ENCODE measurements around the gene RNGTT.
"Not testable (repeated sequence)": the region's sequence is repeated elsewhere in the genome, so short reads cannot be mapped to it uniquely, and the experiment has no call there.

Gene RNGTT

GRCh38 chr6:88864359-88865054 lies 98.9 kb downstream of the RNGTT start:
- DNase-seq (ENCODE audit: low read depth) = no peak

GRCh38 chr6:88860310-88860709 lies 103.1 kb downstream of the RNGTT start:
- no peak for DNase-seq (ENCODE audit: low read depth)

GRCh38 chr6:88858455-88858854 lies 105.0 kb downstream of the RNGTT start:
- no peak for DNase-seq (ENCODE audit: low read depth)

DNA sequence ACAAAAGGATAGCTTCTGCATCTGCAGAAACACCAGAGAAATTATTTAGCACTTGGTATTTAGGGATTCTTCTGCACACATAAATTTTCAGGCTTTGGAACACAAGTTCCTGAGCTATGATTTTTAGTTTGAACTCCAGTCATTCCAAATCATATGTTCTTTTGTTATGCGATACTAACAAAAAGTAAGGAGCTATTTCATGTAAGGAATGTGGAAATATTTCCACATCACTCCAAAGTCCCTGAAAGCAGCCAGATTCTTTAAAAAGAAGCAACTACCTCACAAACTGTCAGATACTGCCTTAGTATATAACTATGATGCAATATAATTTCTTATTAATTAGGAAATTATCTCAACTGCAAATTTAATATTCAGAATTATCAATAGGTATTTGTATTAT lies 106.9 kb downstream of the RNGTT start:
- no peak for DNase-seq (ENCODE audit: low read depth)

DNA sequence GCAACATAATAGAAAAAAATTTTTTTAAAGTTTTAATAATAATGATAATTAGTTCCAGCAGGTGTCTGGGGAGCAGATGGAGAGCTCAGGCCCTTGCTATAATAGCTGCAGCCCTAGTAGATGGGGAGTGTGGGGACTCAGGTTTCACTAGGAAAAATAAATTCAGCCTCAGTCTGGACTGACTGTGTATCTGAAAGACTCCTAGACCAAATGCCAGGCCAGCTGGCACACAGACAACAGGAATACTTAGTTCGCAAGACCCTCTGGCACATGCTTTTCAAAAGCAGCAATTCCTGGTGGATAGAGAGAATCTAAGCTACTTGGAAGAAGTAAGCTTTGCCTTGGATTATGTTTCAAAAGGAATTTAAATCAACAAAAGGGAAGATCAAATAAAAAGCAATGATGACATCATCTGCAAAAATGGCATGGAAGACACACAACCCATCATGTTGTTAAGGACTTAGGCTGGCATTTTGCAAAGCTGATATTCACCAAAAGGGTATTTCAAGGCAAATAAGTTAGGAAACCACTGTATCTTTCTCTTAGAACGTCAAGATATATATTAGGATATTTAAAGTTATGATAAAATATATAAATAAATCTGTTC lies 107.8 kb downstream of the RNGTT start:
- no peak for DNase-seq (ENCODE audit: low read depth)

- DNase-seq (ENCODE audit: low read depth) = no peak
Observed at GRCh38 chr6:88852775-88853174, 110.6 kb downstream of the RNGTT start.

DNA sequence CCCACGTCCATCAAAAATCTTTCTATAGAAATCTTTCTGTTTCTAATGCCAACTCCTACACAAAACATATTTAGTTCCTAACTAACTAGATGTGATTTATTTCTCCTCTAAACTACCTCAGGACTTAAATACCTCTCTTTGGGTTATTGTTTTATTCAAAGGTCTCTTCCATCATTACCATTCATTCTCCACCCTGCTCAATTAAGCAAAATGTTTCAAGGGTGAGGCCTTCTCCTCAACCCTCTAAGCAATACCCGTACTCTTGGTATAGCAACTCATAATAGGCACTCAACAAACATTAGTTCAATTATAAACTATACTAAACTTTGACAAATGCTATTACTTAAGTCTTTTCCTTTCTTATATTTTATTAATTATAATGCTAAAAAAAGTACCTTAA lies 111.4 kb downstream of the RNGTT start:
- no peak for DNase-seq (ENCODE audit: low read depth)

DNA sequence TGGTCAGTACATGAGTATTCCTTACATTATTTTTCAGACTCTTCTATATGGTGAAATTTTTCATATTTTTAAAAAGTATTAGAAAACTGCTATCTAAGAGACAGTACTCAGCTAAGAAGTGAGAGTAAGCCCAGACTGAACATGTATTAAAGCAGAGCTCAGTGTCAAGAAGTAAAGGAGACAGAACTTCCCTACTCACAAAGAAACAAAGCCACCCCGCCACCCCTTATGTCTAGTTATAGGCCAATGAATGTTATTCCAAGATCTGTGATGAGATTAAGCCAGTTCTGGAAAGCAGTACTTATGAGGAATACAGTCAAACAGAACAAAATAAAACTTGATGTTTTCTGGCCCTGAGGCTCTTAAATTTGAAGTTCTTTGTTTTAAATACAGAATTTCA lies 114.5 kb downstream of the RNGTT start:
- DNase-seq (ENCODE audit: low read depth) = no peak

DNA sequence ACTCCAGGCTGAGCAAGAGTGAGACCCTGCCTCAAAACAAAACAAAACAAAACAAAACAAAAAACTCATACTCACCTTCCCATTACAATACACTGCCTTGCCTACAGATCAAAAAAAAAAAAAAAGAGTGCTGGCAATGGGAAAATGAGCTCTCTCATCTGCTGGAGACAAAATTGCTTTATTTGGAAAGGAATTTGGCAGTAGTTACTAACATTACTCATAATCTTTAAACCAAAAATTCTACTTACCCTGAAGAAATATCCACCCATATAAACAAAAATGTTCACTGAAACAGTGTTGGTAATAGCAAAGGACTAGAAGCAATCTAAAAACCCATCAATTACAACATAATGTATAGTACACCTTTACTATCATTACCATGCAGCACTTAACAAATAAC lies 120.4 kb downstream of the RNGTT start:
- peak; percentile 40 for DNase-seq (ENCODE audit: low read depth)

- no peak for DNase-seq (ENCODE audit: low read depth)
Observed at GRCh38 chr6:88842320-88842719, 121.1 kb downstream of the RNGTT start.

DNA sequence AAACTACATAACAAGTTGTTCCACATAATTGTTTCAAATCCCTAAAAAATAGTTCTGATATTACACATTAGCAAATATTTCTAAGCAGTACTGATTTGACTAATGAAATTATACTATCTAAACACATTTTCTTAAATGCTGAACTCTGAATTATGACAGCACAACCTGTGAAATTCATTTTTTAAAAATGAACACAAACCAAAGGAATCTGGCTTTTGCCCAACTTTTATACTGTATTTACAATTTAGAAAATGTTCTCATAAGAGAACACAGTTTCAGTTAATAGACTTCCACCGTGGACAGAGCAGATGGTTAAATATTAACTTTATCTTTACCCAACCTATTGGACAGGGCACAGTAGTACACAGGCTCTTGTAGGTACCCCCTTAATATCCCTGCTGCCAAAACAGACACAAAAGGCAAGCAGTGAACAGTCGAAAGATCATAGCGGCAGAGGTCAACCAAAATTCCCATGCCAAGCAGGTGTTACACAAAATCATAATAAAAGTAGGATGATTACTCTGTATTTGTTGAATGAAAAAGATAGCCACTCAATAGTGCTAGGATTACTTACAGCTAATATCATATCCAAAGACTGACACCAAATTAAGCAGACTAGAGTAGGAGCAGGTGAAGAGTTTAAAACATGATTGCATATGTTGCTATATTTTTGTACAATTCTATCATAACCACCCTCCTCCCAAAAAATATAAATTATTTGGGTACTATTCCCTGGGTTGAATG lies 122.5 kb downstream of the RNGTT start:
- no peak for DNase-seq (ENCODE audit: low read depth)

- DNase-seq (ENCODE audit: low read depth) = no peak
Observed at GRCh38 chr6:88840289-88840688, 123.1 kb downstream of the RNGTT start.

GRCh38 chr6:88839280-88839679 lies 124.1 kb downstream of the RNGTT start:
- no peak for DNase-seq (ENCODE audit: low read depth)

GRCh38 chr6:88835210-88835609 lies 128.2 kb downstream of the RNGTT start:
- DNase-seq (ENCODE audit: low read depth) = no peak

DNA sequence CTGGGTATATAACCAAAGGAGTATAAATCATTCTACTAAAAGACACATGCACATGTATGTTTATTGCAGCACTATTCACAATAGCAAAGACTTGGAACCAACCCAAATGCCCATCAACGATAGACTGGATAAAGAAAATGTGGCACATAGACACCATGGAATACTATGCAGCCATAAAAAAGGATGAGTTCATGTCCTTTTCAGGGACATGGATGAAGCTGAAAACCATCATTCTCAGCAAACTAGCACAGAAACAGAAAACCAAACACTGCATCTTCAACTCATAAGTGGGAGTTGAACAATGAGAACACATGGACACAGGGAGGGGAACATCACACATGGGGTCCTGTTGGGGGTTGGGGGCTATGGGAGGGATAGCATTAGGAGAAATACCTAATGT lies 130.3 kb downstream of the RNGTT start:
- DNase-seq (ENCODE audit: low read depth) = not testable (repeated sequence)

- DNase-seq (ENCODE audit: low read depth) = not testable (repeated sequence)
Observed at GRCh38 chr6:88827599-88827998, 135.8 kb downstream of the RNGTT start.

DNA sequence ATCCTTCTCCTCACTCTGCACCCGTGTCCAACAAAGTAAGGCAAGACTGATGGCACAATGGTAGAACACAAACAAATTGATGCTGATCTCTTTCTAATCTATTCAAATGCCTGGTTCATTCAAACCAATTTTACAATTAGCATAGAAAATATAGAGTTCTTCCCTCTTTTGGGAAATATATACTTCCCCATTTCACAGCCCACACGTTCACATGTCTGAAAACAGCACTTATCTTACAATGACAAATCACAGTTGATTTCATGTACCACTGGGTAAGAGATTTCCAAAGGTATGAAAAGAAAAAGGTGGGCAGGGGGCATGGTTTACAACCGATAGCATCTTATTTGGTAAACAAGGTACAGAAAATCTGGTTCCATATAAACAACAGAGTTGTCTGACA lies 137.6 kb downstream of the RNGTT start:
- DNase-seq (ENCODE audit: low read depth) = no peak

DNA sequence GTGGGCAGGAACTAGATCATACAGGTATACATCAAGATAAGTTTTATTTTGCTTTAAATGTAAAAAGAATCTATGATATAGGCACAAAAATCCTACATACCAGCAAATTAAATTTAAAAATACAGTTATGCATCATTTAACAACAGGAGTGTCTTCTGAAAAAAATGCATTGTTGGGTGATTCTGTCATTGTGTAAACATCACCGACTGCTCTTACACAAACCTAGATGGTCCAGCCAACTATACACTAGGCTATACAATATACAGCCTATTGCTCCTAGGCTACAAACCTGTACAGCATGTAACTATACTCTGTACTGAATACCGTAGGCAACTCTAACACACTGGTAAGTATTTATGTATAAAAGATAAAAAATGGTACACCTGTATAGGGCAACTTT lies 139.4 kb downstream of the RNGTT start:
- DNase-seq (ENCODE audit: low read depth) = no peak

DNA sequence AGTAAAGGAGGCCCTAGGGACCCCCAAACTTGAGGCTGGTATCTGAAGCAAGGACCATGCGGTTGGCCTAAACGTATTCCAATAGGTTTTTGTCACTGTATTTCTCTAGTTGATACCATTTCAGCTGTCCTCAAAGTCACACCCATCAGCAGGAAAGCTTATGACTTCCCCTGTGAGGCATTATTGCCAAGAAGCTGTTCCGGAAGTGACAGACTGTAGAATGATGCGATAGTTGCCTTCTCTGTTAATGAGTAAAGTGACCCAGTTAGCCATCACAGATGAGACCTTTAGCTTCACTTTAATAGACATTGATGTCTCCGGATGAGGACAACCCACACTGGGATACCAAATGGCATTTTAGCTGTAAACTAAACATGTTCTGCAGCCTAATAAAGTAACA lies 147.9 kb downstream of the RNGTT start:
- no peak for DNase-seq (ENCODE audit: low read depth)

DNA sequence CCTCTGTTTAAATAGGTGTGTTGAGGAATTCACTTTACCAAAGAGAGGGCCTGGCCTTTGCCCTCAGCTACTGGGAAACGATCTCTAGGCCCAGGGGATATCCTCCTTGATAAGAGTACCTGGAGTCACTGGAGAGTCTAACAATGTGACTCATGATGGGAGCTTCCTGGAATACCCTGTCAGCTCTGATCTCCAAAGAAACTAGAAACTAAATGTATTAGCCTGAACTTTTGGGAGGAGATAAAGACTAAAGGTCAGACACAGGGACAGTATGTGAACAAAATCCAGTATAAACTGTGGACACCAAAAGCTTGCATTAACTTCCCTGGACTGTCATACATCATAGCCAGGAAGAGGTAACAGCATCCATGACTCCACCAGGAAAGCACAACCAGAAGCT lies 148.5 kb downstream of the RNGTT start:
- DNase-seq (ENCODE audit: low read depth) = no peak

- DNase-seq (ENCODE audit: low read depth) = no peak
Observed at GRCh38 chr6:88813045-88813444, 150.4 kb downstream of the RNGTT start.

DNA sequence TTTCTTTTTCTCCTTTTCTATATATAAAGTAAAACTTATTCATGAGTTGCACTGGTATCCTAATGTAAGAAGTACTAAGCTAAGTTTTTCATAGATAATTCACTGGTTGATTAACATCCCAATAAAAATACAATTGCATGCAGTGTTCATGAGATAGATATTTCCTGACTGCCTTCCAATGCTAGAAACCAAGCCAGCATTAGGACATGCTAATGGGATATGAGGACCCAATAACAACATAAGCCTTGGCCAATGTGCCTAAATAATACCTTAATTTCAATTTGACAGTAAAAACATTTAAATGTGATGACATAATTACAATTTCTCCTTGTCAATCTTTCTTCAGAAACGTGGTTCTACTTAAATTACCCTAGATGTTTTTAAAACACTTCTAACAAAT lies 152.7 kb downstream of the RNGTT start:
- DNase-seq (ENCODE audit: low read depth) = no peak

GRCh38 chr6:88810089-88810488 lies 153.3 kb downstream of the RNGTT start:
- no peak for DNase-seq (ENCODE audit: low read depth)

Measured in non-pigmented ciliary epithelial cell (primary cell).